Neural progenitor cell (in vitro differentiated cells): ENCODE measurements around the gene NUFIP1.

Source experiments
- CTCF ChIP-seq: fragments of 200-600 bp; sonication (generic); IDR thresholded peaks from 2 replicates; pipeline ENCODE4 v1.5.1; 2017; ENCODE audit warnings: antibody characterized with exemption, mild to moderate bottlenecking
- EZH2 ChIP-seq: fragments of 200-600 bp; sonication (generic); IDR thresholded peaks from 2 replicates; pipeline ENCODE4 v1.6.1; 2017; ENCODE audit warnings: antibody characterized with exemption, mild to moderate bottlenecking, moderate library complexity

- no peak for TF ChIP-seq CTCF
- no peak for TF ChIP-seq EZH2
Measured at GRCh38 chr13:45036206-45036605, 46.9 kb upstream of the NUFIP1 start.
